Endothelial cell of umbilical vein (primary cell): ENCODE measurements around the gene GCH1.

ENCODE experiments used
- EZH2 ChIP-seq: IDR thresholded peaks from 2 replicates; pipeline ENCODE4 v1.6.1; 2012; ENCODE audit warnings: borderline replicate concordance, low read depth, mild to moderate bottlenecking, moderate library complexity, low read length, inconsistent platforms; ENCODE audit not compliant: severe bottlenecking
- FOS ChIP-seq: IDR thresholded peaks from 2 replicates; pipeline ENCODE4 v1.6.1; 2011; ENCODE audit warnings: mild to moderate bottlenecking, low read length, moderate library complexity, borderline replicate concordance; ENCODE audit not compliant: insufficient read depth
- GATA2 ChIP-seq: IDR thresholded peaks from 2 replicates; pipeline ENCODE4 v1.7.0; 2011; ENCODE audit warnings: low read depth, mild to moderate bottlenecking, moderate library complexity, mixed read lengths, low read length; ENCODE audit not compliant: insufficient read length, insufficient read depth
- JUN ChIP-seq: IDR thresholded peaks from 2 replicates; pipeline ENCODE4 v1.6.1; 2011; ENCODE audit warnings: borderline replicate concordance, low read depth; ENCODE audit not compliant: insufficient read length, insufficient read depth
- MYC ChIP-seq: IDR thresholded peaks from one replicate; pipeline ENCODE4 v1.6.1; 2011; ENCODE audit warnings: mild to moderate bottlenecking, low read depth, low read length
- POLR2A ChIP-seq: IDR thresholded peaks from 2 replicates; pipeline ENCODE4 v1.6.1; 2012; ENCODE audit warnings: low read depth, mild to moderate bottlenecking, control low read depth, low read length
- POLR2AphosphoS5 ChIP-seq: IDR thresholded peaks from 2 replicates; pipeline ENCODE4 v1.6.1; 2012; ENCODE audit warnings: low read depth, mild to moderate bottlenecking, control low read depth, low read length, moderate library complexity; ENCODE audit not compliant: insufficient read depth
- TF ChIP-seq, protein P1 (sequence below), 2 donors: IDR thresholded peaks; 1 replicate in 1 of 2; 2 replicates in 1 of 2; pipeline ENCODE4 v1.5.1; 2011; ENCODE audit warnings: low read length in 2 of 2, mild to moderate bottlenecking in 2 of 2, moderate library complexity in 2 of 2, control low read depth in 1 of 2, inconsistent platforms in 1 of 2, low read depth in 1 of 2; ENCODE audit not compliant: insufficient read depth in 1 of 2; ENCODE audit errors: extremely low read depth in 1 of 2
- TF ChIP-seq, protein P2 (sequence below): IDR thresholded peaks from 2 replicates; pipeline ENCODE4 v1.6.1; 2011; ENCODE audit not compliant: insufficient read depth, insufficient read length

DNA sequence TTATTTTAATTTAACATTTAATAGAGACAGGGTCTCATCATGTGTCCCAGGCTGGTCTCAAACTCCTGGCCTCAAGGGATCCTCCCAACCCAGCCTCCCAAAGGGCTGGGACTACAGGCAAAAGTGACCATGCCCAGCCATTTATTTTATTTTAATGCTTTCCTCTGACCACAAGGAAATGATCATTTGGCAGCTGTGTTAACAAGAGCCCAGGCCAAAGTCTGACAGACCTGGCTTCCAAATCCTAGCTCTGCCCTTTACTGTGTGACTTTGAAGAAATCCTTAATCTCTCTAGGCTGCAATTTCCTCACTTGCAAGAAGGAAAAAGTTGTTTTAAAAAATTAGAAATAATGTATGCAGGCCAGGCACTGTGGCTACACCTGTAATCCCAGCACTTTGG is 16.7 kb upstream of the GCH1 start:
- TF ChIP-seq, protein P1, sequence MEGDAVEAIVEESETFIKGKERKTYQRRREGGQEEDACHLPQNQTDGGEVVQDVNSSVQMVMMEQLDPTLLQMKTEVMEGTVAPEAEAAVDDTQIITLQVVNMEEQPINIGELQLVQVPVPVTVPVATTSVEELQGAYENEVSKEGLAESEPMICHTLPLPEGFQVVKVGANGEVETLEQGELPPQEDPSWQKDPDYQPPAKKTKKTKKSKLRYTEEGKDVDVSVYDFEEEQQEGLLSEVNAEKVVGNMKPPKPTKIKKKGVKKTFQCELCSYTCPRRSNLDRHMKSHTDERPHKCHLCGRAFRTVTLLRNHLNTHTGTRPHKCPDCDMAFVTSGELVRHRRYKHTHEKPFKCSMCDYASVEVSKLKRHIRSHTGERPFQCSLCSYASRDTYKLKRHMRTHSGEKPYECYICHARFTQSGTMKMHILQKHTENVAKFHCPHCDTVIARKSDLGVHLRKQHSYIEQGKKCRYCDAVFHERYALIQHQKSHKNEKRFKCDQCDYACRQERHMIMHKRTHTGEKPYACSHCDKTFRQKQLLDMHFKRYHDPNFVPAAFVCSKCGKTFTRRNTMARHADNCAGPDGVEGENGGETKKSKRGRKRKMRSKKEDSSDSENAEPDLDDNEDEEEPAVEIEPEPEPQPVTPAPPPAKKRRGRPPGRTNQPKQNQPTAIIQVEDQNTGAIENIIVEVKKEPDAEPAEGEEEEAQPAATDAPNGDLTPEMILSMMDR (IDR thresholded peaks at IDR 0.05; ENCODE audit: extremely low read depth in 1 of 2, insufficient read depth in 1 of 2, low read depth in 1 of 2, low read length in 2 of 2) = no peak
- TF ChIP-seq POLR2AphosphoS5 = no peak
- TF ChIP-seq POLR2A = no peak
- no peak for TF ChIP-seq EZH2
- TF ChIP-seq, protein P2, sequence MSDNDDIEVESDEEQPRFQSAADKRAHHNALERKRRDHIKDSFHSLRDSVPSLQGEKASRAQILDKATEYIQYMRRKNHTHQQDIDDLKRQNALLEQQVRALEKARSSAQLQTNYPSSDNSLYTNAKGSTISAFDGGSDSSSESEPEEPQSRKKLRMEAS = no peak
- TF ChIP-seq GATA2 = no peak
- no peak for TF ChIP-seq JUN
- TF ChIP-seq FOS = no peak
- no peak for TF ChIP-seq MYC
